Erythroblast (primary cell): Measurements from ENCODE around the gene TNS1.

Experiments used
- GATA1 ChIP-seq: IDR thresholded peaks from 2 replicates; pipeline ENCODE4 v1.6.1; 2011; ENCODE audit warnings: low read depth, mild to moderate bottlenecking, control low read depth, low read length, moderate library complexity
- POLR2A ChIP-seq: IDR thresholded peaks from 2 replicates; pipeline ENCODE4 v1.6.1; 2011; ENCODE audit warnings: mild to moderate bottlenecking, low read length

DNA sequence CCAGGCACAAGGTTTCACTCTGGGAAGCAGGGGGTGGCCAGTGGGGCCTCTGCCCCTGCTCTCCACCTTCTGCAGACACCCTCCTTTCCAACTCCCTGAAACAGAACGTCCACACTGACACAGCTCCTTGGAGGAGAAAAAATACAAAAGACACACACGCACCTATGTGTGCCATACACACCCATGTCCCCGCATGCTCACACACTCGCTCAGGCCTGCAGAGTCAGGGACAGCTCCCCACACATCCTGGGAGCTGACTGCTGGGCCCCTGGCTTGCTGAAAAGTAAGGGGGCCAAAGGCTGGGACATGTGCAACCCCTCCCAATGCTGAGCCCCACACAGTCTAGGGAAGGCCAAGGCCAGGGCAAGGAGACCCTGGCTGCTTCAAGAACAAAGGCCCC is 200.5 kb downstream of the TNS1 start:
- TF ChIP-seq POLR2A (no peak), GATA1 (no peak)
